ENCODE measurements around the gene ALOX5AP.

ALOX5AP gene

GRCh38 chr13:30735025-30735871 is at the start of gene ALOX5AP:
TSS of gene ALOX5AP (plus strand) at chr13:30735543. CDS start at chr13:30735606, 63 bp downstream.
- no peak for DNase-seq

GRCh38 chr13:30685987-30686386 is 49.4 kb upstream of the ALOX5AP start:
- DNase-seq: no peak

GRCh38 chr13:30687601-30688000 is 47.7 kb upstream of the ALOX5AP start:
- DNase-seq: no peak

DNA sequence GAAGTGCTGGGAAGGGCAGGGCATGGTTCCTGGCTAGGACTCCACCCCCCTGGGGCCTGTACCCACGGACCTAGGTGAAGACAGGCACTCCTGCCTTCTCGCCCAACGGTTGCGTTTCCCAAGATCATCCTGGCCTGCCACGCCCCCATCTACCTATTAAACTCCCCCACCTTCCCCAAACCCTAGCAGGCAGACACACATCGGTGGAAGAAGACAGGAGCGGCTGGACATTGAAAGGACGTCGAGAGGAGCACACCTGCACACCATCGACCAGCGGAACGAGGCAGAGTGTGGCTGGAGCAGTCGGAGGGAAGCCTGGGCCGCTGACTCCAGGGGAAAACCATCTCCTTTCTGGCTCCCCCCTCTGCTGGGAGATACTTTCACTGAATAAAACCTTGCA is 45.6 kb upstream of the ALOX5AP start:
- no peak for DNase-seq

DNA sequence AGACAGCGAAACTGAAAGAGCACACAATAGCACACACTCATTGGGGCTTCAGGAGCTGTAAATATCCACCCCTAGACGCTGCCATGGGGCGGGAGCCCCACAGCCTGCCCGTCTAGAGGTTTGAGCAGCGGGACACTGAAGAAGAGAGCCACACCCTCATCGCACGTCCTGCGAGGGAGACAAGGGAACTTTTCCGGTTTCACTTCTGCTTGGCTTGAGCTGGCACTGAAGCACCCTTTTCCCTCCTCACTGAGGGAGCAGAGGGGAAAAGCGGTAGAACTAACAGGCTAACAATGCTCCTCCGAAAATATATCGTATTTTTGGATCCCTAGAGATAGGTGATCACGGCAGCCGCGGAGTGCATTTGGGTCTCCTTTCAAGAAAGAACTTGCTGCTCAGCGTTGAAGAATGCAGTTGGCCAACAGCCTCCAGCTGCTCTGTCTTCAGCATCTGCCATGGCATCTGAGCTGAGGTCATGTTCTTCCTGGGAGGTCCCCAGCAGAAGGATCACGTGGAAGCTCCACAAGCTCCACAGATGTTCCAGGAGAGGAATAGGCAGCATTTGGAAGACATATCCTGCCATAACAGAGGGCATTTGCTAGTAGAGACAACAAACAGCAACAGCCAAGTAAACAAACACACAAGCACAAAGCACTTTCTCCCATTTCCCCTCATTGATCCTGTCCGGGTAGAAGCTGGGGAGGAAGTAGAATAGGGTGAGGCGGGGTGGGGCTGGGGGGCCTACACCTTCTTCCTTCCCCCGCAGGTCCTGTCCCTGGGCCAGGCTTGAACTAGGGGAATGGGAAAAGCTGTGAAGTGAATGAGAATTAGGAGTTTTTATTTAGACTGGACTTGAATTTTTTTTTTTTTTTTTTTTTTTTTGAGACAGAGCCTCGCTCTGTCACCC is 44.8 kb upstream of the ALOX5AP start:
- no peak for DNase-seq

GRCh38 chr13:30692113-30692512 is 43.2 kb upstream of the ALOX5AP start:
- DNase-seq: no peak

GRCh38 chr13:30696278-30697176 is 38.8 kb upstream of the ALOX5AP start:
- no peak for DNase-seq

- no peak for DNase-seq
These were observed 38.0 kb upstream of the ALOX5AP start for GRCh38 chr13:30697177-30697953.

DNA sequence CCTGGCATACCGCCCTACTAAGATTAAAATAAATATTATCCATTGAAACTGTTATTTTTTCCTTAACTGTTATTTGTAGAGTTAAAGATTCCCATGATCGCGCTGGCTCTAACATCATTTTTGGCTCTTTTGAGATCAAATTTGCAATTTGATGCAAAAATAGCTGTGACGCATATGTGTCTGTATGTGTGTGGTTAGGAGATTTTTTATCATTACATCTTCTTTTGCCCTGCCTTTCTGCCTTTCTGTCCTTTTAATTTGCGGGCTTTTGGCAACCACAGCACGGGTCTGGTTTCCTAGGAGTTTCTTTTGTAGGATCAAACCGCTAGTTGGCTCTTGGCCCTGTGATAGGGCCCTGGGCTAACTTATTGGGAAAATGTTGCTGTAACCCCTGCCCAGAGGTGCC is 37.3 kb upstream of the ALOX5AP start:
- no peak for DNase-seq

- DNase-seq: no peak
These were observed 36.8 kb upstream of the ALOX5AP start for GRCh38 chr13:30698488-30699005.

- no peak for DNase-seq
These were observed 35.0 kb upstream of the ALOX5AP start for GRCh38 chr13:30700364-30700763.

DNA sequence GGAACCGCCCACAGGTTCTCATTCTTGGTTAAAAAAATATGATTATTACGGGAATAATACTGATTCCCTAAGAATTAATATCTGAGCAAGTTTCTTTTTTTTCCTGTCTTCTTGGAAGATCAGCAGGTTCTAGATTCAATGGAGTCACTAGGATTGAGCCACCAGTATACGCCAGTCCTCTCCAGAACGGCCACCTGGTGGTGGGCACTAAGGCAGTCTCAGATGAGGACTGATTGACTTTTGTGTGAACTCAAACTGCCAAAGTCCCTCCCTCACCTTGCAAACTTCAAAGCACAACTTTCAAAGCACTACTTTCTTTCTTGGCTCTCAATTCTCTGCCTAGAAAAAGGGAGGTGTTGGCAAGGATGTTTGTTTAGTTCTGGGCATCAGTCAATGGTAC is 33.3 kb upstream of the ALOX5AP start:
- no peak for DNase-seq

GRCh38 chr13:30704596-30704995 is 30.7 kb upstream of the ALOX5AP start:
- DNase-seq: no peak

DNA sequence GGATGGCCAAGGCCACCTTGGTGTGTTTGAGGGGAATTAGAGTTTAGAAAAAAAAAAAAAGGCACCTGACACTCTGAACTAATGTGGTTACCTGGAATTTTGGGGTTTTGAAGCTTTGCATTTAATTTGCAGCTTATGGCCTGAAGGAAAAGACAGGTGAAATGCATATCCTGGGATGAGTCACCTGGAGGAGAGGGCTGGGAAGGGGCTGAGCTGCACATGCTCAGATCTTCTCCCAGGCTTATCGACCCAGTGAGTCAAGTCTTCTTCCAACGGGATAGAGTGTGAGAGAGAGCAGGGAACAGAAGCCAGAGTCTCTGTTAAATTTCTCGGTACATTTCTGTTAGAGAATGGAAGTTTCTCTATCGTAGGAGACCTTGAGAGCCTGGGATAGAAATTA is 29.7 kb upstream of the ALOX5AP start:
- no peak for DNase-seq

DNA sequence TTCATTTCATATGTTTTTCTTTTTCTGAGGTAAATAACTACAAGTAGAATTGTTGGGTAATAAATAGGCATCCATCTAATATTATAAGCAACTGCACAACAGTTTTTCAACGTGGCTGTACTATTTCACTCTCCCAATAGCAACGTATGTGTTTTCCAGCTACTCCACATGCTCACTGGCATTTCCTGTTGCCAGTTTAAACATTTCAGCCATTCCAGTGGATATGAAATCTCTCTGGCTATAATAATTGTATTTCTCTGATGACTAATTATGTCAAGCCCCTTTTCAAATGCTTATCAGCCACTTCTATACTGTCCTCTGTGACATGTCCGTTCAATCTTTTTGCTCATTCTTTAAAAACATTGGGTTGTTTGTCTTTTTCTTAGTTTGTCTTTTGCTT is 26.8 kb upstream of the ALOX5AP start:
- no peak for DNase-seq

DNA sequence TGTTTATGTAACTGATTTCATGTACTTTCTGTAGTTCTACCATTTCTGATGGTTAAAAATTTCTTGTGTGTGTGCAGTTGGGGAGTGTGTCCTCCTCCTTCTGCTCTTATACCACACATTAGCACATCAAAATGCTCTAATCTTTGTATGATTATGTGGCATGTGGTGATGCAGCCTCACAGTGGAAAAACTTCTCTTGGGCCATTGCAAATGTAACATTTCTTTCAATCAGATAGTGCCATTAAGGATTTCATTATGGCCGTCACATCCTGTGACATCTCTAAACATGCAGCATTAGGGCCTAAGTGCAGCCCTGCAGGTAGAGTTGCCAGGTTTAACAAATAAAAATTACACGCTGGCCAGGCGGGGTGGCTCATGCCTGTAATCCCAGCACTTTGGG is 24.9 kb upstream of the ALOX5AP start:
- no peak for DNase-seq

DNA sequence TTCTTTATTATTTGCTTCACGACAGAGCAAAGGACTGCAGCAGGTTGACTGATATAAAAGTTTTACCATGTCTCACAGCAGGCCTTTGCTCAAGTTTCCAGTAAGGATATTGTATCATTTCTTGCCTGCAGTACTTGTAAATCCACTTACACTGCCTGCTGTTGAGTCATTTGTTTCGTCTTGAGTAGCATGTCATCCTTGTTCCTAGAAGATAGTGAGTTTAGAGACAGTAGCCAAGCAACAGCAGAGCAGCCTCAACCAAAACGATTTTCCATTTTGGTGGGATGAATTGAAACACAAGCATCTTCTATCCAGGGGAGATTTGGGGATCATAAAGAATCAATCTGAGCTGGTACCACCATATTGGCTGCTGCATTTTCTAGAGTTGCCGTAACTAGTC is 24.0 kb upstream of the ALOX5AP start:
- DNase-seq: no peak

GRCh38 chr13:30711837-30712236 is 23.5 kb upstream of the ALOX5AP start:
- no peak for DNase-seq

GRCh38 chr13:30712536-30713532 is 22.5 kb upstream of the ALOX5AP start:
- no peak for DNase-seq

GRCh38 chr13:30714629-30715371 is 20.5 kb upstream of the ALOX5AP start:
- DNase-seq: no peak
